ENCODE results near the gene CCNF. TPM values are rescaled to one million over a fixed set of nuclear protein-coding genes. Genes with fewer than 3 reads are reported as not detected.
A peak's percentile ranks its signal among the peaks of the same experiment; 100 is the strongest.

Gene CCNF
- total and polyA plus RNA-seq, 2 of the 4 experiments (the other 2 are of a cell fraction) = 8.2 to 20.1 TPM

DNA sequence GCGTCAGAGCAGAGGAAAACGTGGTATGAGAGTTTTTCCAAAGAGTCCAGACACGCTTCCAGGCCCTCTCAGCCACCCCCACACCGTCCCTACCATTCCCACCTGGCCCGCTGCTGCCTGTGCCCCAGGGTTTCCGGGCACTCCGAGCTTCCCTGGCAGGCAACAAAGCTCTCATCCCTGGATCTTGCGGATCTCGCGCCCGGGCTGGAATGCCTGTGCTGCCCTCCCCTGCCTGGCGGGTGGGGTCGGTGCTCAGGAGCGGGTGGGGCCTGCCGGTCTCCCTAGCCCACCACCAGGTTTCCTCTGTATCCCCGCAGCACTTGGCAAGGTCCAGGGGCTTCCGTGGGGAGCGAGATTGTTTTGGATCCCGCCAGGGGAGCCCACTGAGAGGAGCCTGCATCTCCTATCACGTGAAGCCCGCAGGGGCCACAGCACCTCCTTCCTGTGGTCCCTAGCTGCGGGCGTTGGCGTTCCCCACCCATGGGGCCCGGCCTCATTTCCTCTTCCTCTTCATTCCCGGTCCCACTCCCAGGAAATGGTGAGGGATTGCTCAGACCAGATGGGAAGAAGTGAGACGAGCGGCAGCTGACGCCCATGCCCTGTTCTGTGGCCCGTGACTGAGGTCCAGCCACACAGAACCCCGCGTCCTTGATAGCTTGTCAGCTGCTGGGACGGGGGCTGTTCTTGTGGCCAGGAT lies 56.7 kb downstream of the CCNF start:
- peaks cover 28% of the 10 kb centered on the region for H3K4me1 ChIP-seq (ENCODE audit: control insufficient read depth, insufficient read depth, low read length)
- H4K8ac ChIP-seq (ENCODE audit: low read depth in 2 of 2, low read length in 2 of 2) = no peak overlapping the region
- H3K9ac ChIP-seq (ENCODE audit: low read depth, low read length) = no peak overlapping the region
- WGBS, 2 experiments (ENCODE audit: extremely low coverage in 2 of 2, insufficient read length in 1 of 2) = 92% methylated on average over 5 of the region's 33 CpGs; no CpG with 5 or more reads in 1 of the 2 experiments
- H2AFZ ChIP-seq (replicated peaks; ENCODE audit: low read length, poor library complexity) = no peak overlapping the region
- peaks cover 21% of the 10 kb centered on the region for H4K20me1 ChIP-seq (ENCODE audit: insufficient read depth, low read length)
- no peak overlapping the region for H3K18ac ChIP-seq (ENCODE audit: low read depth, low read length)
- no peak overlapping the region for H3K23ac ChIP-seq (ENCODE audit: low read depth, low read length)
- TF ChIP-seq CHD1 (IDR thresholded peaks at IDR 0.05; ENCODE audit: low read depth, low read length) (no peak), POLR2A (IDR thresholded peaks at IDR 0.05; ENCODE audit: low read depth, low read length) (no peak), BHLHE40 (IDR thresholded peaks at IDR 0.05; ENCODE audit: low read depth, low read length) (no peak), MAFK (IDR thresholded peaks at IDR 0.05; ENCODE audit: low read depth, low read length) (no peak), MAZ (IDR thresholded peaks at IDR 0.05; ENCODE audit: borderline replicate concordance, low read depth, low read length) (no peak)
- no peaks in the 10 kb centered on the region for H3K9me3 ChIP-seq (ENCODE audit: control insufficient read depth, insufficient read depth, low read length)
- intact Hi-C loops (cut with micrococcal nuclease) (no loop called here), in situ Hi-C loops (cut with MboI; ENCODE audit: low sequenced_read_pairs) (no loop called here), dilution Hi-C loops (cut with HindIII; ENCODE audit: low sequenced_read_pairs, unreplicated experiment) (no loop called here)
- peak overlapping the region; percentile 45 for H2AK9ac ChIP-seq (replicated peaks; ENCODE audit: low read depth, low read length, poor library complexity)
- no peak overlapping the region for H2BK120ac ChIP-seq (ENCODE audit: low read depth, low read length)
- H2BK15ac ChIP-seq (ENCODE audit: low read depth, low read length) = no peak overlapping the region
- no peak overlapping the region for H2BK20ac ChIP-seq (ENCODE audit: low read depth, low read length)
- no peak overlapping the region for H2AK5ac ChIP-seq (ENCODE audit: low read depth, low read length)
- no peak overlapping the region for H4K91ac ChIP-seq (ENCODE audit: insufficient read depth, low read depth, low read length)
- ChIA-PET CTCF (interaction anchor here (0.5 kb wide), 1 partner anchor 45 kb away, joined by 3 read pairs; no protein-coding TSS in a partner anchor), POLR2A (ENCODE audit: unreplicated experiment) (no interaction called here)
- H3K4ac ChIP-seq (ENCODE audit: low read depth, low read length) = no peak overlapping the region
- H3K36me3 ChIP-seq (ENCODE audit: control insufficient read depth, insufficient read depth, low read length) = peaks cover 2% of the 10 kb centered on the region; the same call in 1 of the 2 replicates
- DNase-seq = no peak
- H2BK5ac ChIP-seq (ENCODE audit: low read depth, low read length, poor library complexity, severe bottlenecking) = no peak overlapping the region
- peaks cover 37 to 75% of the 10 kb centered on the region in 2 experiments for H3K79me1 ChIP-seq (ENCODE audit: low read depth in 1 of 2, low read length in 2 of 2)
- no peak overlapping the region for H3K4me2 ChIP-seq (ENCODE audit: low read depth, low read length)
- H3K9me1 ChIP-seq (ENCODE audit: insufficient read depth, low read length) = peaks cover 11% of the 10 kb centered on the region; the same call in 1 of the 2 replicates
- no peak overlapping the region for H3K14ac ChIP-seq (replicated peaks; ENCODE audit: low read depth, low read length)
- H3K27ac ChIP-seq (ENCODE audit: insufficient read depth, low read length) = no peak overlapping the region
- no TSS peak for BruUV-seq (replicated peaks)
- ATAC-seq (ENCODE audit: low read depth) = no peak
- no peak overlapping the region for H4K5ac ChIP-seq (ENCODE audit: low read depth, low read length)
- H3K27me3 ChIP-seq (ENCODE audit: control insufficient read depth, insufficient read depth, low read length) = no peaks in the 10 kb centered on the region
- H3K4me3 ChIP-seq (ENCODE audit: insufficient read depth, low read depth, low read length) = no peak overlapping the region
- no peak overlapping the region for H3K56ac ChIP-seq (ENCODE audit: extremely low read depth, insufficient read depth, low read length)

Measured in IMR-90 (cell line).